Smooth muscle cell of the umbilical artery (primary cell): ENCODE measurements around the gene STAMBPL1. TPM values are rescaled to one million over a fixed set of nuclear protein-coding genes. Genes with fewer than 3 reads are reported as not detected.

Experiments used
- total RNA-seq: library from RNA; depleted of rRNA; stranded (reverse); fragments of >200 nt; gene quantifications from 2 replicates; pipeline ENCODE4 v1.2.3, GENCODE V29; 2014

Gene STAMBPL1
- total RNA-seq: 19.6 and 23.9 TPM in 2 replicates

GRCh38 chr10:88879534-88880281, at the start of gene STAMBPL1:
Gene STAMBPL1 (plus strand): TSS chr10:88880245. CDS start chr10:88901709, 21,464 bp downstream.

GRCh38 chr10:88851706-88852105, 28.3 kb upstream of the STAMBPL1 start, which contains the start of gene ANKRD22:
Gene ANKRD22 (minus strand): TSS chr10:88851844. CDS start chr10:88851607, 237 bp downstream.

GRCh38 chr10:88952647-88953111, 72.6 kb downstream of the STAMBPL1 start, which contains the start of gene ACTA2:
Gene ACTA2 (minus strand): TSS chr10:88952773. CDS start chr10:88948930, 3,843 bp downstream.

Other genes starting within 250 kb of the STAMBPL1 start
- gene LIPF, start 215.8 kb upstream of the STAMBPL1 start, total RNA-seq: not detected in 2 replicates
- gene LIPK, start 174.0 kb upstream of the STAMBPL1 start, total RNA-seq: not detected in 2 replicates
- gene LIPN, start 120.2 kb upstream of the STAMBPL1 start, total RNA-seq: not detected in 2 replicates
- not detected in 2 replicates for gene LIPM, start 77.5 kb upstream of the STAMBPL1 start, total RNA-seq
- not detected in 2 replicates for gene ANKRD22, start 28.4 kb upstream of the STAMBPL1 start, total RNA-seq
- 1,183 and 3,347 TPM in 2 replicates for gene ACTA2, start 72.5 kb downstream of the STAMBPL1 start, total RNA-seq
- gene FAS, start 110.6 kb downstream of the STAMBPL1 start, total RNA-seq: 74.8 and 97.8 TPM in 2 replicates